HG03196 (cell line): ENCODE measurements around the gene SUN5.

Experiments used
- ATAC-seq: cut with Tn5 transposase; IDR thresholded peaks from one replicate; pipeline ENCODE4 v1.9.1; 2021; ENCODE audit not compliant: unreplicated experiment

Gene SUN5

GRCh38 chr20:33026779-33027759 is 22.8 kb upstream of the SUN5 start:
- no peak for ATAC-seq

- ATAC-seq = no peak
These were observed 22.0 kb upstream of the SUN5 start for GRCh38 chr20:33026072-33026778.

- ATAC-seq = no peak
These were observed 21.2 kb upstream of the SUN5 start for GRCh38 chr20:33025318-33025876.

- no peak for ATAC-seq
These were observed 20.5 kb upstream of the SUN5 start for GRCh38 chr20:33024609-33025317.

GRCh38 chr20:33024243-33024560 is 20.0 kb upstream of the SUN5 start:
- no peak for ATAC-seq

GRCh38 chr20:33023439-33024242 is 19.4 kb upstream of the SUN5 start:
- no peak for ATAC-seq

- ATAC-seq = no peak
These were observed 18.6 kb upstream of the SUN5 start for GRCh38 chr20:33022694-33023438.

- ATAC-seq = no peak
These were observed 18.1 kb upstream of the SUN5 start for GRCh38 chr20:33022289-33022688.

- ATAC-seq = no peak
These were observed 17.6 kb upstream of the SUN5 start for GRCh38 chr20:33021879-33022278.

- ATAC-seq = no peak
These were observed 16.3 kb upstream of the SUN5 start for GRCh38 chr20:33020278-33021161.

- no peak for ATAC-seq
These were observed 15.4 kb upstream of the SUN5 start for GRCh38 chr20:33019465-33020277.

- ATAC-seq = no peak
These were observed 14.1 kb upstream of the SUN5 start for GRCh38 chr20:33018169-33018931.

GRCh38 chr20:33017542-33017941 is 13.3 kb upstream of the SUN5 start:
- no peak for ATAC-seq

GRCh38 chr20:33016581-33017109 is 12.4 kb upstream of the SUN5 start:
- ATAC-seq = no peak

- no peak for ATAC-seq
These were observed 11.7 kb upstream of the SUN5 start for GRCh38 chr20:33015700-33016580.

GRCh38 chr20:33015114-33015484 is 10.9 kb upstream of the SUN5 start:
- no peak for ATAC-seq
